KMS-11 (cell line): ENCODE data around the gene GALNT17.

Source experiments
- H2AFZ ChIP-seq: fragments of 200-600 bp; sonication (generic); 2 replicates; pipeline ENCODE4 v1.6.1; 2016; ENCODE audit warnings: antibody characterized with exemption, mixed run types, low read depth
- H3K27ac ChIP-seq: fragments of 200-600 bp; sonication (generic); 2 replicates; pipeline ENCODE4 v1.6.1; 2016; ENCODE audit warnings: mild to moderate bottlenecking, mixed run types
- H3K27me3 ChIP-seq: fragments of 200-600 bp; sonication (generic); 2 replicates; pipeline ENCODE4 v1.6.1; 2017; ENCODE audit warnings: mild to moderate bottlenecking, low read depth, mixed run types, moderate library complexity; ENCODE audit not compliant: insufficient read depth
- H3K36me3 ChIP-seq: fragments of 200-600 bp; sonication (generic); 2 replicates; pipeline ENCODE4 v1.6.1; 2017; ENCODE audit warnings: mild to moderate bottlenecking, mixed run types; ENCODE audit not compliant: insufficient read depth
- H3K4me1 ChIP-seq: fragments of 200-600 bp; sonication (generic); 2 replicates; pipeline ENCODE4 v1.6.1; 2016; ENCODE audit warnings: mild to moderate bottlenecking, low read depth, mixed run types; ENCODE audit not compliant: poor library complexity, severe bottlenecking
- H3K4me2 ChIP-seq: fragments of 200-600 bp; sonication (generic); 2 replicates; pipeline ENCODE4 v1.7.0; 2016; ENCODE audit warnings: mild to moderate bottlenecking, mixed run types
- H3K4me3 ChIP-seq: fragments of 200-600 bp; sonication (generic); IDR thresholded peaks from 2 replicates; pipeline ENCODE4 v1.6.1; 2017; ENCODE audit warnings: low read depth, low read length, mixed read lengths; ENCODE audit not compliant: insufficient read depth
- H3K79me2 ChIP-seq: fragments of 200-600 bp; sonication (generic); 2 replicates; pipeline ENCODE4 v1.6.1; 2016; ENCODE audit warnings: low read depth, mixed run types; ENCODE audit not compliant: insufficient read depth
- H3K9ac ChIP-seq: fragments of 200-600 bp; sonication (generic); 2 replicates; pipeline ENCODE4 v1.6.1; 2016; ENCODE audit warnings: mild to moderate bottlenecking, mixed run types
- H4K20me1 ChIP-seq: fragments of 200-600 bp; sonication (generic); 2 replicates; pipeline ENCODE4 v1.6.1; 2016; ENCODE audit warnings: mild to moderate bottlenecking, mixed run types; ENCODE audit not compliant: insufficient read depth
- TF ChIP-seq, protein P1 (sequence below): fragments of 200-600 bp; sonication (generic); conservative IDR thresholded peaks from 2 replicates; pipeline ENCODE4 v1.6.1; 2017; ENCODE audit warnings: low read depth, mild to moderate bottlenecking, antibody characterized with exemption, low read length, moderate library complexity, mixed read lengths

GALNT17 gene

DNA sequence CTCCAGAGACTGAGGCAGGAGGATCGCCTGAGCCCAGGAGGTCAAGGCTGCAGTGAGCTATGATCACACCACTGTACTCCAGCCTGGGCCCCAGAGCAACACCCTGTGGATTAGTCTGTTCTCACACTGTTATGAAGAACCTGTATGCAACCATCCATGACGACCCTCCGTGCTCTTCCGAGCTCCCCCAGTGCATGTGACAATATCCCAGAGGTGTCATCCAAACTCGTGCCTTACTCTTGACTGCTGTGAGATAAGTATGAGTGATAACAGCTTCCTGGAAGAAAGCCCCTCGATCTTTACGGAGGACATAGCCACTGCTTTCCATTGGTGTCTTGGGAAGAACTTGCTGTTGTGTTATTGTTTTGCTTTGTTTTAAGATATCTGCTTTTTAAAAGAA is 591.9 kb downstream of the GALNT17 start:
- Histone ChIP-seq H4K20me1 (no peaks in the 10 kb centered on the region), H3K27ac (no peak overlapping the region), H2AFZ (no peak overlapping the region), H3K4me1 (no peaks in the 10 kb centered on the region), H3K27me3 (no peaks in the 10 kb centered on the region), H3K79me2 (no peaks in the 10 kb centered on the region), H3K4me2 (no peak overlapping the region), H3K4me3 (no peak overlapping the region), H3K9ac (no peak overlapping the region), H3K36me3 (no peaks in the 10 kb centered on the region)
- TF ChIP-seq, protein P1, sequence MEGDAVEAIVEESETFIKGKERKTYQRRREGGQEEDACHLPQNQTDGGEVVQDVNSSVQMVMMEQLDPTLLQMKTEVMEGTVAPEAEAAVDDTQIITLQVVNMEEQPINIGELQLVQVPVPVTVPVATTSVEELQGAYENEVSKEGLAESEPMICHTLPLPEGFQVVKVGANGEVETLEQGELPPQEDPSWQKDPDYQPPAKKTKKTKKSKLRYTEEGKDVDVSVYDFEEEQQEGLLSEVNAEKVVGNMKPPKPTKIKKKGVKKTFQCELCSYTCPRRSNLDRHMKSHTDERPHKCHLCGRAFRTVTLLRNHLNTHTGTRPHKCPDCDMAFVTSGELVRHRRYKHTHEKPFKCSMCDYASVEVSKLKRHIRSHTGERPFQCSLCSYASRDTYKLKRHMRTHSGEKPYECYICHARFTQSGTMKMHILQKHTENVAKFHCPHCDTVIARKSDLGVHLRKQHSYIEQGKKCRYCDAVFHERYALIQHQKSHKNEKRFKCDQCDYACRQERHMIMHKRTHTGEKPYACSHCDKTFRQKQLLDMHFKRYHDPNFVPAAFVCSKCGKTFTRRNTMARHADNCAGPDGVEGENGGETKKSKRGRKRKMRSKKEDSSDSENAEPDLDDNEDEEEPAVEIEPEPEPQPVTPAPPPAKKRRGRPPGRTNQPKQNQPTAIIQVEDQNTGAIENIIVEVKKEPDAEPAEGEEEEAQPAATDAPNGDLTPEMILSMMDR: no peak

DNA sequence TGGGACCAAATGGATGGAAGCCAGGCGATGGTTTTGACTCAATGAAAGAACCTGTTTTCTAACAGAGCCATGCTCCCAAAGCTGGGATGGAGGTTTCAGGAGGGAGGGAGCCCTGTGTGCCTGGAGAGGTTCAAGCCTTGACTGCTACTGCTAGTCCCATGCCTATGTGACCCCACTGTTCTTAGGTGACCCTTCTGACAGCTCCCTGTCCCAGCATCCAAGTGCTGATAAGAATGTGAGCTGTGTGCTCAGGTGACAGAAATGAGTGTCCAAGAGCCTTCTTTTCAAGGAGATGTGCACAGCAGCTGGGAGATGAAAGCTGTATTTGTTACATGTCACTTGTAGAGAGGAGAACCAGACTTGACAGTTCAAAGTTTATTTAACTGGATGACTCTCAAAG is 595.4 kb downstream of the GALNT17 start:
- Histone ChIP-seq H3K4me1 (no peaks in the 10 kb centered on the region), H3K9ac (no peak overlapping the region), H4K20me1 (no peaks in the 10 kb centered on the region), H3K36me3 (no peaks in the 10 kb centered on the region), H3K27ac (no peak overlapping the region), H3K4me3 (no peak overlapping the region), H2AFZ (no peak overlapping the region), H3K27me3 (no peaks in the 10 kb centered on the region), H3K4me2 (no peak overlapping the region), H3K79me2 (no peaks in the 10 kb centered on the region)
- TF ChIP-seq, protein P1: no peak

DNA sequence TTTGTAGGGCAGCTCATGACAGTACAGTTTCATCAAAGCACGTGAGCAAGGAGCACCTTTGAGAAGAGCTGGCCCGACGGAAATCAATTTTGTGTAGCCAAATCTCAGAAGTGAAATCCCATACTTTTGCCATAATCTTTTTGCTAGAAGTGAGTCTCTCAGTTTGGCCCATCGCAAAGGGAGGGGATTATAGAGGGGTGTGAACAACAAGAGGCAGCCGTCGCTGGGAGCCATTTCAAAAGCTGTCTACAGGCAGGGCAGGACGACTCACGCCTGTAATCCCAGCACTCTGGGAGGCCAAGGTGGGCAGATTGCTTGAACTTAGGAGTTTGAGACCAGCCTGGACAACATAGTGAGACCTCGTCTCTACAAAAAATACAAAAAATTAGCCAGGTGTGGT is 599.8 kb downstream of the GALNT17 start:
- Histone ChIP-seq H3K4me3 (no peak overlapping the region), H3K27me3 (no peaks in the 10 kb centered on the region), H3K27ac (no peak overlapping the region), H3K36me3 (no peaks in the 10 kb centered on the region), H4K20me1 (no peaks in the 10 kb centered on the region), H3K79me2 (no peaks in the 10 kb centered on the region), H3K4me2 (no peak overlapping the region), H2AFZ (no peak overlapping the region), H3K4me1 (no peaks in the 10 kb centered on the region), H3K9ac (no peak overlapping the region)
- TF ChIP-seq, protein P1: no peak

DNA sequence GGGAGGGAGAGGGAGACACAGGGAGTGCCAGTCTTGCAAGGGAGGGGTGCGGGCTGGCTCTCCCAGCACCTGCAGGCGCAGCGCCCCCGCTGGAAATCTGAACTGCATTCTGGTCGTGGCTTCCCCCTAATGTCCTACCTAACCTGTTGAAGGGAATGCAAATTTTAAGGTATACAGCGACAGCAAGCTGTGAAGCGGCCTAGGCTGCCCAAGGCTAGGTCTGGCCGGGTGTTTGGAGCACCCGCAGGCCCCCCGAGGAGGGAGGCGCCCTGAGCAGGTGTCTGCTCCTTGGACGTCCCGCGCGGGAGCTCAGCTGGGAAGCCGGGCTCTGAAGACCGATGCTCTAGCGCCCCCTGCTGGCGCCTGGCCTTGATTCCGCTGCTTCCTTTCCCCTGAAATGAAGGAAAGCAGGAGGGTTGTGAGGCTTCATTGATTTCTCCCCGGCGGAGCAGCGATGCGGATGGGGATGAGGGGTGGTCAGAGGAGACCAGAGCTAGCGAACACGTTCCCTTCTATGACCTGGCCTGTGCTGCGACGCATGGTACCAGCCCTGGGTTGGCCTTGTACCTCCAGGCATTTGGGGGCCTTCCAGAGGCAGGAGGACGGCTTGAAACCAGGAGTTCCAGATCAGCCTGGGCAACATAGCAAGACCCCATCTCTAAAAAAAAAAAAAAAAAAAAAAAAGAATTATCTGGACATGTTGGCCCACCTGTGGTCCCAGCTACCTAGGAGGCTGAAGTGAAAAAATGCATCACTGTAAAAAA is 601.3 kb downstream of the GALNT17 start:
- no peaks in the 10 kb centered on the region for H3K27me3 ChIP-seq
- peak overlapping the region; percentile 97 for H3K4me2 ChIP-seq
- TF ChIP-seq, protein P1: peak; percentile 98
- H3K27ac ChIP-seq: no peak overlapping the region
- no peaks in the 10 kb centered on the region for H3K36me3 ChIP-seq
- H2AFZ ChIP-seq: peak overlapping the region; percentile 95
- H3K79me2 ChIP-seq: no peaks in the 10 kb centered on the region
- H3K4me1 ChIP-seq: no peaks in the 10 kb centered on the region
- no peak overlapping the region for H3K9ac ChIP-seq
- no peak overlapping the region for H3K4me3 ChIP-seq
- no peaks in the 10 kb centered on the region for H4K20me1 ChIP-seq
